ENCODE data around the gene C2orf49. TPM values are rescaled to one million over a fixed set of nuclear protein-coding genes. Genes with fewer than 3 reads are reported as not detected.

Gene C2orf49
- total and polyA plus RNA-seq, 9 of the 15 experiments (the other 6 are each of a cell fraction or from before 2014, with no cell fraction given) = 17.9 to 38.2 (median 25.6) TPM

DNA sequence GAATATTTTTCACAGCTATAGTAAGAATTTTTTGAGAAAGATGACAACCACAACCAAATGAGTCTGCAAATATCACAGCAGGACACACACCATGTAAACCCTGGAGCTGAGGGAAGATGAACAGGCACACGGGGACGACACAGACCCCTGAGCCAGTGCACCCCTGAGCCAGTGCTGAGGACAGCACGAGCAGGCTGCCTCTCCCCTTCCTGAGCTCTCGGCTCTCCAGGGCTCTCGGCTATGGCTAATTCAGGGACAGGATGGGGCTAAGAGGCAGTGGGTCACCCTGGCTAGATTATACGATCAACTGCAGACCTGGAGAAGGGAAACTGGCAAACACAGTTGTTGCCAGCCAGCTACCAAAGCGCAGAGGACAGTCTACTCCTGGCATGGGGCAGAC lies 49.2 kb upstream of the C2orf49 start (continued):
- TF ChIP-seq BRD9 (IDR thresholded peaks at IDR 0.05; ENCODE audit: low read depth, partially characterized antibody) = no peak

GRCh38 chr2:105290981-105291660 lies 46.2 kb upstream of the C2orf49 start:
- CTCF ChIA-PET (ENCODE audit: low intra/inter-chr PET ratio) = no interaction called here
- WGBS (ENCODE audit: insufficient coverage, low coverage, missing lambda C conversion rate) = 85% methylated on average over 6 of the region's 6 CpGs
- H3K36me3 ChIP-seq (ENCODE audit: control insufficient read depth, insufficient read depth, low read length) = peaks cover 69% of the 10 kb centered on the region
- peaks cover 3% of the 10 kb centered on the region for H3K9me1 ChIP-seq (ENCODE audit: control insufficient read depth, insufficient read depth, low read length)
- no peak overlapping the region for H3K9ac ChIP-seq (ENCODE audit: insufficient read depth in 1 of 2, low read depth in 2 of 2, low read length in 2 of 2)
- H3K9me3 ChIP-seq (replicated peaks; ENCODE audit: control insufficient read depth, insufficient read depth, low read depth, low read length) = no peaks in the 10 kb centered on the region
- FAIRE-seq (no peak), DNase-seq (ENCODE audit: extremely low read depth in 1 of 4, low spot score in 3 of 4) (no peak), ATAC-seq (no peak)
- intact Hi-C loops (cut with micrococcal nuclease) = no loop called here
- POLR2A ChIA-PET = no interaction called here
- H3K27ac ChIP-seq (ENCODE audit: extremely low read depth, low read depth, low read length) = no peak overlapping the region
- H4K20me1 ChIP-seq (replicated peaks; ENCODE audit: control insufficient read depth, insufficient read depth, low read length) = peaks cover 3% of the 10 kb centered on the region
- H3K27me3 ChIP-seq (ENCODE audit: control insufficient read depth in 2 of 2, insufficient read depth in 2 of 2, low read length in 2 of 2) = no peaks in the 10 kb centered on the region
- in situ Hi-C loops (cut with MboI) = loop anchor here (5.0 kb wide), 1 partner anchor 174 kb away; no protein-coding TSS in a partner anchor
- no peaks in the 10 kb centered on the region for H3K79me2 ChIP-seq (ENCODE audit: control insufficient read depth, insufficient read depth, low read length)
- no peak overlapping the region for H3K4me2 ChIP-seq (ENCODE audit: insufficient read depth, low read length)
- no TSS peak for BruUV-seq (replicated peaks)
- 0 out of 5 replicates have a peak, but pooled peaks cover 0 to 3% of the 10 kb centered on the region in 2 experiments for H3K4me1 ChIP-seq (replicated peaks in 1 of 2; ENCODE audit: control insufficient read depth in 2 of 2, insufficient read depth in 2 of 2, low read length in 2 of 2)
- H3K4me3 ChIP-seq = no peak overlapping the region
- no peak overlapping the region for H2AFZ ChIP-seq (ENCODE audit: low read depth, low read length)
- TF ChIP-seq, protein P1, sequence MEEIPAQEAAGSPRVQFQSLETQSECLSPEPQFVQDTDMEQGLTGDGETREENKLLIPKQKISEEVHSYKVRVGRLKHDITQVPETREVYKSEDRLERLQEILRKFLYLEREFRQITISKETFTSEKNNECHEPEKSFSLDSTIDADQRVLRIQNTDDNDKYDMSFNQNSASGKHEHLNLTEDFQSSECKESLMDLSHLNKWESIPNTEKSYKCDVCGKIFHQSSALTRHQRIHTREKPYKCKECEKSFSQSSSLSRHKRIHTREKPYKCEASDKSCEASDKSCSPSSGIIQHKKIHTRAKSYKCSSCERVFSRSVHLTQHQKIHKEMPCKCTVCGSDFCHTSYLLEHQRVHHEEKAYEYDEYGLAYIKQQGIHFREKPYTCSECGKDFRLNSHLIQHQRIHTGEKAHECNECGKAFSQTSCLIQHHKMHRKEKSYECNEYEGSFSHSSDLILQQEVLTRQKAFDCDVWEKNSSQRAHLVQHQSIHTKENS (CRISPR knock-in tag; IDR thresholded peaks at IDR 0.05) = no peak
- TF ChIP-seq, protein P2, sequence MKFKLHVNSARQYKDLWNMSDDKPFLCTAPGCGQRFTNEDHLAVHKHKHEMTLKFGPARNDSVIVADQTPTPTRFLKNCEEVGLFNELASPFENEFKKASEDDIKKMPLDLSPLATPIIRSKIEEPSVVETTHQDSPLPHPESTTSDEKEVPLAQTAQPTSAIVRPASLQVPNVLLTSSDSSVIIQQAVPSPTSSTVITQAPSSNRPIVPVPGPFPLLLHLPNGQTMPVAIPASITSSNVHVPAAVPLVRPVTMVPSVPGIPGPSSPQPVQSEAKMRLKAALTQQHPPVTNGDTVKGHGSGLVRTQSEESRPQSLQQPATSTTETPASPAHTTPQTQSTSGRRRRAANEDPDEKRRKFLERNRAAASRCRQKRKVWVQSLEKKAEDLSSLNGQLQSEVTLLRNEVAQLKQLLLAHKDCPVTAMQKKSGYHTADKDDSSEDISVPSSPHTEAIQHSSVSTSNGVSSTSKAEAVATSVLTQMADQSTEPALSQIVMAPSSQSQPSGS (CRISPR knock-in tag; IDR thresholded peaks at IDR 0.05) = no peak
- TF ChIP-seq GTF3C2 (IDR thresholded peaks at IDR 0.05; ENCODE audit: borderline replicate concordance, extremely low read depth, insufficient read length) (no peak), PRDM10 (IDR thresholded peaks at IDR 0.05; ENCODE audit: partially characterized antibody) (no peak), ZNF23 (CRISPR knock-in tag; IDR thresholded peaks at IDR 0.05) (no peak), ZNF41 (CRISPR knock-in tag; conservative IDR thresholded peaks at IDR 0.05) (no peak)

Data from K562 (cell line).